ENCODE measurements around the gene MAPKAPK2. TPM values are rescaled to one million over a fixed set of nuclear protein-coding genes. Genes with fewer than 3 reads are reported as not detected.
A peak's percentile ranks its signal among the peaks of the same experiment; 100 is the strongest.

MAPKAPK2 gene
- total RNA-seq, 4 donors from 2014 or later: 115 to 207 (median 140) TPM

- in situ Hi-C loops (cut with MboI; ENCODE audit: low sequenced_read_pairs in 4 of 4) (loop anchor here in 1 of 4 donors (25.0 kb wide), 1 partner anchor 140 kb away; no protein-coding TSS in a partner anchor), intact Hi-C loops (cut with DNase I; ENCODE audit: low total_unique reads) (no loop called here)
- Histone ChIP-seq H3K36me3 (no peaks in the 10 kb centered on the region), H3K4me1 (peaks cover 8 to 30% of the 10 kb centered on the region in 2 donors), H3K27ac (no peak overlapping the region), H3K4me3 (no peak overlapping the region), H3K27me3 (no peaks in the 10 kb centered on the region), H3K9me3 (no peaks in the 10 kb centered on the region)
- DNase-seq (no peak), ATAC-seq (no peak)
- TF ChIP-seq POLR2A (IDR thresholded peaks at IDR 0.05) (no peak), CTCF (IDR thresholded peaks at IDR 0.05 in 4 of 5, conservative IDR thresholded peaks at IDR 0.05 in 1 of 5) (no peak)
Measured at GRCh38 chr1:206672011-206672688, 12.6 kb upstream of the MAPKAPK2 start.

- TF ChIP-seq CTCF (IDR thresholded peaks at IDR 0.05 in 4 of 5, conservative IDR thresholded peaks at IDR 0.05 in 1 of 5) (no peak), POLR2A (IDR thresholded peaks at IDR 0.05) (no peak)
- H3K4me1 ChIP-seq: peaks cover 8 to 30% of the 10 kb centered on the region in 2 donors
- intact Hi-C loops (cut with DNase I; ENCODE audit: low total_unique reads) (no loop called here), in situ Hi-C loops (cut with MboI; ENCODE audit: low sequenced_read_pairs in 4 of 4) (loop anchor here in 1 of 4 donors (25.0 kb wide), 1 partner anchor 139 kb away; no protein-coding TSS in a partner anchor)
- DNase-seq: no peak
- ATAC-seq: no peak
- no peak overlapping the region for H3K4me3 ChIP-seq
- H3K9me3 ChIP-seq: no peaks in the 10 kb centered on the region
- H3K36me3 ChIP-seq: no peaks in the 10 kb centered on the region
- H3K27ac ChIP-seq: no peak overlapping the region
- no peaks in the 10 kb centered on the region for H3K27me3 ChIP-seq
Measured at GRCh38 chr1:206672844-206673758, 11.6 kb upstream of the MAPKAPK2 start.

- Histone ChIP-seq H3K9me3 (no peaks in the 10 kb centered on the region), H3K27ac (peak overlapping the region; percentile 50 to 66 (median 62)), H3K4me3 (no peak overlapping the region), H3K36me3 (no peaks in the 10 kb centered on the region), H3K4me1 (peaks cover 8 to 30% of the 10 kb centered on the region in 2 donors), H3K27me3 (no peaks in the 10 kb centered on the region)
- in situ Hi-C loops (cut with MboI; ENCODE audit: low sequenced_read_pairs in 4 of 4): loop anchor here in 1 of 4 donors (25.0 kb wide), 1 partner anchor 138 kb away; no protein-coding TSS in a partner anchor
- ATAC-seq (no peak), DNase-seq (no peak)
- intact Hi-C loops (cut with DNase I; ENCODE audit: low total_unique reads): no loop called here
- no peak for TF ChIP-seq CTCF (IDR thresholded peaks at IDR 0.05 in 4 of 5, conservative IDR thresholded peaks at IDR 0.05 in 1 of 5)
- TF ChIP-seq POLR2A (IDR thresholded peaks at IDR 0.05): no peak
Measured at GRCh38 chr1:206674236-206674635, 10.5 kb upstream of the MAPKAPK2 start.

- intact Hi-C loops (cut with DNase I; ENCODE audit: low total_unique reads) (no loop called here), in situ Hi-C loops (cut with MboI; ENCODE audit: low sequenced_read_pairs in 4 of 4) (loop anchor here in 2 of 4 donors (25.0 kb wide), 2 partner anchors 138 to 1138 kb away; no protein-coding TSS in a partner anchor)
- peaks cover 8 to 30% of the 10 kb centered on the region in 2 donors for H3K4me1 ChIP-seq
- TF ChIP-seq POLR2A (IDR thresholded peaks at IDR 0.05) (no peak), CTCF (IDR thresholded peaks at IDR 0.05 in 4 of 5, conservative IDR thresholded peaks at IDR 0.05 in 1 of 5) (no peak)
- H3K4me3 ChIP-seq: no peak overlapping the region
- H3K27ac ChIP-seq: peak overlapping the region; percentile 50 to 66 (median 62)
- DNase-seq (peak; percentile 62 to 72), ATAC-seq (peak; percentile 82 to 89)
- H3K9me3 ChIP-seq: no peaks in the 10 kb centered on the region
- H3K27me3 ChIP-seq: no peaks in the 10 kb centered on the region
- H3K36me3 ChIP-seq: no peaks in the 10 kb centered on the region
Measured at GRCh38 chr1:206674745-206675175, 9.9 kb upstream of the MAPKAPK2 start.
